Globus pallidus (tissue), 1 donor: ENCODE results near the gene UPK3A.
"Not testable (repeated sequence)": the region's sequence is repeated elsewhere in the genome, so short reads cannot be mapped to it uniquely, and the experiment has no call there.

Experiments
- DNase-seq: peaks from one replicate; pipeline ENCODE4 v3.0.0-alpha.2; 2015; ENCODE audit warnings: low spot score

The UPK3A gene

DNA sequence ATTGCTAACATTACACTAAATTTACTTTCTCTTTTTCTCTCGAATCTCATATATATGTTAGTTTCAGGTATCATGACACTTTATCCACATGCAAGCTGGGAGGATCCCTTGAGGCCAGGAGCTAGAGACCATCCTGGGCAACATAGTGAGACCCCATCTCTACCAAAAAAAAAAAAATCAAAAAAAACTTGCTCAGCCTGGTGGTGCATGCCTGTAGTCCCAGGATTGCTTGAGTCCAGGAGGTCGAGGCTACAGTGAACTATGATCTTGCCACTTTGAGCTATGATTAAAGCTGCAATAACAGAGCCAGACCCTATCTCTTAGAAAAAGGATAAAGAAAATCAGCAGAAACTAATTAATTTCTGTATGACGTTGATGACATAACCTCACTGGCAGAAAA is 3.7 kb upstream of the UPK3A start:
- no peak for DNase-seq

- DNase-seq: no peak
Measured at GRCh38 chr22:45285263-45286058, 712 bp downstream of the UPK3A start.

GRCh38 chr22:45286854-45287551 is 2.3 kb downstream of the UPK3A start:
- DNase-seq: no peak

GRCh38 chr22:45290410-45290936 is 5.7 kb downstream of the UPK3A start:
- no peak for DNase-seq

GRCh38 chr22:45291061-45291930 is 6.5 kb downstream of the UPK3A start:
- no peak for DNase-seq

- no peak for DNase-seq
Measured at GRCh38 chr22:45291931-45292290, 7.2 kb downstream of the UPK3A start.

DNA sequence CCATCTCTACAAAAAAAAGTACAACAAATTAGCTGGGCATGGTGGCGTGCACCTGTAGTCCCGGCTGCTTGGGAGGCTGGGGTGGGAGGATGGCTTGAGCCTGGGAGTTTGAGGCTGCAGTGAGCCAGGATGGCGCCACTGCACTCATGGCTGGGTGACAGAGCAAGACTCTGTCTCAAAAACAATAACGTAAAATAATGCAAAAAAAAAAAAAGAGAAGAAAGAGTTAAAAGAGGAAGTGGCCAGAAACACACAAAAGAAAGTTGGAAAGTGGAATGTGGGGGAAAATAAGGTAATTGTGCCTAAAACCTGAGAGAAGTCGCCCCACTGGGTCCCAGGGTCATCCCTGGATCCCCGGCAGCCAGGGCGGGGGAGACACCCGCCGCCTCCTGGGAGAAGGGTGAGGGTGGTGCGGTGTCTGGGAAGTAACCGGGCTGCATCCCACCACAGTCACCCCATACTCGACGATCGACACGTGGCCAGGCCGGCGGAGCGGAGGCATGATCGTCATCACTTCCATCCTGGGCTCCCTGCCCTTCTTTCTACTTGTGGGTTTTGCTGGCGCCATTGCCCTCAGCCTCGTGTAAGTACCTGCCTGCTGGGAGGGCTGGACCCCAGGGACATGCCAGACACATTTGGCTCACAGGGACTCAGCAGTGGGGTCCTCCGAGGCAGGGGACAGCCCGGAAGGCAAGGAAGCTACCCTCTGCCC is 8.1 kb downstream of the UPK3A start:
- no peak for DNase-seq

GRCh38 chr22:45294030-45294429 is 9.3 kb downstream of the UPK3A start:
- DNase-seq: no peak

GRCh38 chr22:45295004-45295403 is 10.3 kb downstream of the UPK3A start:
- not testable (repeated sequence) for DNase-seq

- no peak for DNase-seq
Measured at GRCh38 chr22:45295492-45295891, 10.7 kb downstream of the UPK3A start.

DNA sequence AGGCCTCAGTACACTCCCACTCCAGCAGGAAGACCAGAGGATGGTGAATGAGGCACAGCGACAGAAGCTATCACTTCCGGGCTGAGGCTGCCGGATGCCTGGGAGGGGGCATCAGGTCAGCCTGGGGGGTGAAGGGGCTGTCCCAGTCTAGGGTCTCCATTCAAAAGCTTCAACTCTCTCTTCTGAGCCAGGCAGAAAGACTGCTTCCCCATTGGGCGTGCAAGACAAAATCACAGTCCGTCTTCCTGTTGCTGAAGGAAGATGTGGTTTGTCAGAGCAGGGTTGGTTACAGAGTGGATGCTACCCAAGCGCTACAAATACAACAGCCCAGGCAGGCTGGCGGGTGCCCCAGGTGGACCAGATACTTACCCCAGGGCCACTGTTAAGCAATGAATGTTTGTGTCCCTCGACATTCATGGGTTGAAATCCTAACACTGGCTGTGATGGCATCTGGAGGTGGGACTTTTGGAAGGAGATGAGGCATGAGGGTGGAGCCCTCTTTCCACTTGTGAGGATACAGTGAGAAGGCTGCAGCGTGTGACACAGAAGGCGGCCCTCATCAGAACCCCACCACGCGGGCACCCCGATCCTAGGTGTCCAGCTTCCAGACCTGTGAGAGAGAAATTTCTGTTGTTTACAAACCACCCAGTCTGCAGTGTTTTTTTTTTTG is 12.0 kb downstream of the UPK3A start:
- DNase-seq: no peak

DNA sequence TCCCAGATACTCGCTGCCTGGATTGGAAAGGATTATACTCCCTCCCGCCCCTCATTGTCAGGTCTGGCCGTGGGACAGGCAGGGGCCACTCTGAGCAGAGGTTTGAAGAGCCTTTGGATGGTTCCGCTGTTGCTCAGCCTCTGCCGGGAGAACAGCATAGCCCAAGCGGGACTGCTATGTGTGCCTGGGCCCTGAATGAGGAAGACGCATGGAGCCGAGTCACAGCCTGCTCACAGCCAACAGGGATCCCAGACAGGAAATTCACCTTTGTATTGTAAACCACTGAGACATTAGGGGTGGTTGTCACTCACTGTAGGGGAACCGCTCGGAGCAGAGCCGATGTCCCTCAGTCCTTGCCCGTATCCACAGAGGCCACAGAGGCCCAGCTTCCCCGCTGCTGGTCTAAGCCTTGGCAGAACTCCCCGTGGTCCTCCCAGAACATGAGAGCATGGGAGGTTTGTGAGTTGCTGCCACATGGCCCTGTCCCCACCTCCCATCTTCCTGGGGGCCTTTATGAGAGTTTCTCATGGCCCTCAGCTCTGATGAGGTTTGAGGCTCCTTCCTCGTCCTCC is 14.3 kb downstream of the UPK3A start:
- no peak for DNase-seq

DNA sequence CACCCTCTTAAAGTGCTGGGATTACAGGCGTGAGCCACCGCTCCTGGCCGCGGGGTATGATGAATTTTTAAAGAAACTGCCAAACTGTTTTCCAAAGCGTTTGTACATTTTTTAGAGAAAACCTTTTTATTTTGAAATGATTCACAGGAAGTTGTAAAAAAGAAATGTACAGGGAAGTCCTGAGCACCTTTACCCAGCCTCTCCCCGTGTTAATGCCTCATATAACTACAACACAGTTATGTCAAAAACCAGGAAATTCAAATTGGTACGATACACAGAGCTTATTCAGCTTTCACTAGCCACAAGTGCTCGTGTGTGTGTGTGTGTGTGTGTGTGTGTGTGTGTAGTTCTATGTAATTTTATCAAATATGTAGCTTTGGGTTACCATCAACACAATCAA is 18.0 kb downstream of the UPK3A start:
- DNase-seq: no peak

- no peak for DNase-seq
Measured at GRCh38 chr22:45303181-45303580, 18.4 kb downstream of the UPK3A start.

GRCh38 chr22:45304971-45305370 is 20.2 kb downstream of the UPK3A start:
- DNase-seq: no peak

DNA sequence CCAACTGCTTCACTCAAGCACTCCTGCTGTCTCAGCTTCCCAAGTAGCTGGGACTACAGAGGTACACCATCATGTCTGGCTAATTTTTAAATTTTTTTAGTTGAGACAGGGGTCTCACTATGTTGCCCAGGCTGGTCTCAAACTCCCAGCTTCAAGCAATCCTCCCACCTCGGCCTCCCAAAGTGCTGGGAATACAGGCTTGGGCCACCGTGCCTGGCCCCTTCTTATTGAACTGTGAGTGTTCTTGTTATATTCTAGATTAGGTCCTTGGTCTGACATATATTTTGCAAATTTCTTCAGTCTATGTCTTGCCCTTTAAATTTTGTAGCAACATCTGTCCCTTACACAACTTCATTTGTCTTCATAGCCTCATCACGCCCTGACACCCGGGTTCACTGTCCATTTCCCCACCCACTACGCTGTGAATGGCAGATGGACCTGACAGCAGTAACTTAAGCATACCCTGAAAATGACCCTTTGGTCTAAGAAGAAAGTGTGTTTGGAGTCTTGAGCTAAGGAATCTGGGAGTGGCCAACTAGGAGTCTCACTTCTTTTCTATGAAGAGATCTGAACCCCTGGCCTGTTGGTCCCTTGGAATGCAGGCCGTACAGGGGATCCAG is 20.8 kb downstream of the UPK3A start:
- DNase-seq: no peak

DNA sequence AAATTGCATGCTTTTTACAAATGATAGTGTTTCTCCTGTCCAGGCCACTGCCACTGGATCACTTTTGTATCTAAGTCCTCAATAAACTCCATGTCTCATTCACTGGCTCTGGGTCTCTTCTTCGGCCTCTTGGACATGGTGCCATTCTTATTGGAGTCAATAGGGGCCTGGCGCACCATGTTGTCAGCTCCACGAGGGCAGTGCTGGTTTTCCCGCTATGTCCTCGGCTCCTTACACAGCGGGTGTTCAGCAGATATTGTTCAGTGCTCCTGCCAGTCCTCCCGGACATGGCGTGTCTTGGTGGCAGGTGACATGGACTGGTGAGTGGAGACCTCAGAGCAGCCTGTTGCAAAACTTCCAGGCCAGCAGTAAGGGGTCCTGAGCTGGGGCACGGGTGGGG is 21.4 kb downstream of the UPK3A start:
- DNase-seq: no peak

GRCh38 chr22:45308391-45308956 is 23.7 kb downstream of the UPK3A start:
- DNase-seq: no peak

DNA sequence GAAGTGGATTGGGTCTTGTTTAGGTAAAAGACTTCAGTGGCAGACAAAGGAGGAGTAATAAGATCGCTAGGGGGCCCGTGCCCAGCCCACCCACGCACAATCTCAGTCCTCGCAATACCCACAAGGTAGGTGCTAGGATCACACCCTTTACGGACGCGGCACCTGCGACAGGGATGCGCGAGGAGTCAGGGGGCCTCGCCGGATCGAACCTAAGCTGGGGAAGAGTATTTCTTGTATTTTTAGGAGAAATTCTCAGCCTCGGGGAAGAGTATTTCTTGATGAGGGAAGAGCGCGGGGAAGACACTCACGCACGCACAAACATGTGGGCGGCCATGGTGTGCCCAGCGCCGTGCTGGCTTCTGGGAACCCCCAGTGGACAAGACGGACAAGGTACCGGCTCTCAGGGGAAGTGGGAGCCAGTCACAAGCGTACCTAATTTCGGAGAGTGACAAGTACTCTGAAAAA is 24.2 kb downstream of the UPK3A start:
- no peak for DNase-seq
